ENCODE results near the gene PCK2.
"Not testable (repeated sequence)": the region's sequence is repeated elsewhere in the genome, so short reads cannot be mapped to it uniquely, and the experiment has no call there.

Gene PCK2

DNA sequence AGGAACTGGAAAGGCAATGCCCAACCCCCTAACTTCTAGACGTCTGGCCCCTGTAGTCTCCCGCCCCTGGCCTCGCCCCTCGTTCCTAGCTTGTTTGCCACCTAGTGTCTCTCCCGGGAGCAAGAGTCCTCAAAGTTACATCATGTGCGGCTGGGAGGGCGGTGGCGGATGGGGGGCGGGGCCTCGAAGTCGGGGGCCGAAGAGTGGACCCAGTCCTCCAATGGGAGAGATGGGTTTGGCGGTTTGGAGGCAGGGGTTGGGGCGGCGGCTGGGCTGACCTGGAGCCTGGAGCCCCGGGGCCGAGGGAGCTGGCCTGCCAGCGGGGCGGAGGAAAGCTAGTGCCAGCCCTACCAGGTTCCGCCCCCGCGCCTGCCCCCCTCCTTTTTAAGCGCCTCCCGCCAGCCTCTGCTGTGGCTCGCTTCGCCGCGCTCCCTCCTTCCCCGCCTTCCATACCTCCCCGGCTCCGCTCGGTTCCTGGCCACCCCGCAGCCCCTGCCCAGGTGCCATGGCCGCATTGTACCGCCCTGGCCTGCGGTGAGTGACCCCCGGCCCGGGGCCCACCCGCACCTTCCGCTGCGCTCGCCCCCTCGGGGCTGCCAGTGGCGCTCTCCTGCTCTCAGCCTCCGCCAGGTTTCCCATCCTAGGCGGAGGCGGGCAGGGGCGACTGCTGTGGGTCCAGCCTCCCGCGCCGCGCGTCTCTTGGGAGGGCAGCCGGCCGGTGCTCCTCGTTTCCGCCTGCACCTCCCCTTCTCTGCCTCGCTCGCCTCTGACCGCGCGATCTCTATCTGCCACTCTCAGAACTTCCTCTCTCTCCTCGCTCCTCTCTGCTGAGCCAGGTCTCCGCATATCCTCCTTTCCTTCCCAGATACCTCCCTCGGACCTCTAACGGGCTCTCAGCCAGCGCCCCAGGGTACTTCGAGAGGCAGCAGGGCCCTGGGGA is at the start of gene PCK2:
Gene PCK2, plus strand, starts transcription at position 411 of the 940 bp plus-strand sequence. Its CDS starts 95 bp downstream, at position 506.
- in situ Hi-C loops (cut with MboI; ENCODE audit: low sequenced_read_pairs), result no loop called here

DNA sequence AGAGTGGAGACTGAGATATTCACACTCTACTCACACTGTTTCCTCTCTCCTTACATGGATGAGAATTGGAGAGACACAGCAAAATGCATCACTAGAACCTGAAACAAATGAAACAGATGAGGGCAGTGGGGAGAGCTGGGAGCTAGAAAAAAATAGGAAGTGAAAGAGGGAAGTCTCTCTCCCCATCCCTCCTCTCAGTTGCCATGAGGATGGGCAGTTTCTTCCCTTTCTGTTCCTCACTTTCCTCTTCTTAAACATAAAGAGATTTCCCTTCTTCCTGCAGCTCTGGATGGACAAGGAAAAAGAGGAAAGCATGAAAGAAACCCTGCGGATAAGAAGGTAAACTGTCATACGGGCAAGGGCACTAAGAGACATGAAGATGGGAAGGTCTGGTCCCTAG is 45.1 kb upstream of the PCK2 start:
- in situ Hi-C loops (cut with MboI; ENCODE audit: low sequenced_read_pairs), result not testable (repeated sequence)

DNA sequence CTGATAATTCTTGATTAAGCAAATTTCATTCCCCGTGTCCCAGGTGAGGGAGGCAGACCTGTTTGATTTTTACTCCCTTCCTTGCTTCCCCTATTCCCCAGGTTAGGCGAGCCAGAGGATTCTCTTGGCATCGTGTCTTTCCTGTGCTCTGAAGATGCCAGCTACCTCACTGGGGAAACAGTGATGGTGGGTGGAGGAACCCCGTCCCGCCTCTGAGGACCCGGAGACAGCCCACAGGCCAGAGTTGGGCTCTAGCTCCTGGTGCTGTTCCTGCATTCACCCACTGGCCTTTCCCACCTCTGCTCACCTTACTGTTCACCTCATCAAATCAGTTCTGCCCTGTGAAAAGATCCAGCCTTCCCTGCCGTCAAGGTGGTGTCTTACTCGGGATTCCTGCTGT is 43.4 kb upstream of the PCK2 start:
- in situ Hi-C loops (cut with MboI; ENCODE audit: low sequenced_read_pairs), result not testable (repeated sequence)

DNA sequence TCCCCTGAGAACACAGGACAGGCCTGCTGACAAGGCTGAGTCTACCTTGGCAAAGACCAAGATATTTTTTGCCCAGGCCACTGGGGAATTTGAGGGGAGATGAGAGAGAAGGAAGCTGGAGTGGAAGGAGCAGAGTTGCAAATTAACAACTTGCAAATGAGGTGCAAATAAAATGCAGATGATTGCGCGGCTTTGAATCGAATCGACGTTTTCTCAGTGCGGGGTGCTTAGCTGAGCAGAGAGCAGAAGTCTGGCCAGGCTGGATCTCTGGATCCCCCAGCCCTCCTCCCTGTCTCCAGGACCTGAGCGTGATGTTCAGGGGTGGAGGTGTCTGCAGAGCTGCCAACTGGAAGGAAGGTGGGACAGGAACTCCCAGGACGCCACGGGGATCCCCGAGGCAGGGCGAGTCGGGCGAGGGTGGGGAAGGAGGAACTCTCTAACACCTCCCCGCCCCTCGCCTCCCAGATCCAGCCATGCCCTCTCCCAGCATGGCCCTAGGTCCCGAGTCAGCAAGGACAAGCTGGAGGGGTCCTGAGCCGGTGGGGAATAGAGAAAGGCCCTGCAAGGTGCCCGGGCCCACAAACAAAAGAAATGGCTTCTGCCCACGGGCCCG is 42.8 kb upstream of the PCK2 start:
- in situ Hi-C loops (cut with MboI; ENCODE audit: low sequenced_read_pairs), result no loop called here

DNA sequence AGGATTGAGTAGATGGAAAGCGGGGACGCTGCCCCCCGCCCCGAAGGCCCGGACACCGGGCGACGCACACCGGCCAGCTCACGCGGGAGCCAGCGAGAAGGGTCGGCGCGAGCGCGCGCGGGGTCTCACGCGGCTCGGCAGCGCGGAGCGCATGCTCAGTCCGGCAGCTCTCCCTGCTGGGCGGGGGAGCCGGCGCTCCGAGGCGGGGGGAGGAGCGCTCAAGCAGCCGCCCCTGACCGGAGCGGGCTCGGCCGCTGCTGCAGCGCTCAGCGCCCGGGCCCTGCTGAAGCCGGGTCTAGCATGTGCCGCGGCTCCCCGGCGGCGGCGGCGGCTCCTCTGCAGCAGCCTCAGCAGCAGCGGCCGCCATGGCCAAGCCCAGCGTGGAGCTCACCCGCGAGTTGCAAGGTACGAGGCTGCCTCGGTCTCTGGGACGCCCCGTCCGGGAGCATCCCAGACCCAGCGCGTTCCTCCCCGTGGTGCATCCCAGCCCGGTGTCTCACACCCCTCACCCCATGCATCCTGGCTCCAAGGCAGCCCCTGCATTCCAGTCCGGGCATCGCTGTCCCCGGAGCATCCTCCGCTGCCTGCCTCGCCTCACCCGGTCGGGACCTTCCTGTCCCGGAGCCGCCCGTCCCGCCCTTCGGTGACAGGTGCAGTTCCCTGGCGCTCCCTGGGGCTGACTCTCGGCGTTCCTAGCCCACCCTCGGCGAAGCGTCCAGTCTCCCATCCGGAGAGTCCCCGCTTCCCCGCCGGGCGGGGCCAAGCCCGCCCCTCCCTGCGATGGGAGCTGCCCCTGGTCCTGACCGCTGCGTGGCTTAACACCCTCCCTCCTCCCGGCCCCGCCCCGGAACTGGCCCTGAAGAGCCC is 42.1 kb upstream of the PCK2 start, which contains the start of gene CARMIL3:
Gene CARMIL3, plus strand, starts transcription at position 221 of the 867 bp plus-strand sequence. Its CDS starts 145 bp downstream, at position 366.
- in situ Hi-C loops (cut with MboI; ENCODE audit: low sequenced_read_pairs), result no loop called here

DNA sequence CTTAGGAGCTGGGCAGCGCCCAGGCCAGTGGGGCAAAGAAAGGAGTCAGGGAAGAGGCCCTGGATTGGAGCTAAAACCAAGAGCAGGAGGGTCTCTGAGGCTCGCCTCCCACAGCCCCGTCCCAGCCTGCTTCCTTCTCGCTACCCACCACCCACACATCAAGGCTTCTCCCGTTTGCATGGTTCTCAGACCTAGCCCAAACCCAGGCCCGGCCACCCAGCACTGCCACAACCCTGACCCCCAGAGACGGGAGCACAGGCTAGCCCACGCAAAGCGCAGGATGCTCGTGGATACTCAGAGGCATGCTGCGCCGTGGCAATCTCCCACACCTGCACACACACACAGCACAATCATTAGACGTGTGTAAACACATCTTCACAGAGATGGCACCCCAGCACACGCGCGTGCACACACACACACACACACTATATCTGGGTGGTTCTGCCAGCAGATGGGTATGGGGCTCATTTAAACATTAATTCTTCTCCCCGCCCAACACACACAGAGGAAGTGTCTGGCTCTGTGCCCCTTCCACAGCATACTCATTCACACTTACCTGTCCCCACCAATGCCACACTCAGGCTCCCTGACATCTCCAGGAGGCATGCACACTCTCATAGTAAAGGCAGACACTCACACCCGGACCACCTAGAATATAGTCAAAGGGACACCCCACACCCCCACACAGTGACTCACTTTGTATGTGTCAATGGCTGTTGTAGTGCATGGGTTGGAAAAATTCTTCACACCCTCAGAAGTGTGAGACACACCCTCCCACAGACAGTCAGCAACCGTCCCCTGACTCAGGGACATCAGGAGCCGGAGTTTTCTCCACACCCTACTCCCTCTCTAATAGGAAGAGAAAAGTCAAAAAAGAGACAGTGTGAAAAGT is 41.2 kb upstream of the PCK2 start:
- in situ Hi-C loops (cut with MboI; ENCODE audit: low sequenced_read_pairs), result no loop called here

DNA sequence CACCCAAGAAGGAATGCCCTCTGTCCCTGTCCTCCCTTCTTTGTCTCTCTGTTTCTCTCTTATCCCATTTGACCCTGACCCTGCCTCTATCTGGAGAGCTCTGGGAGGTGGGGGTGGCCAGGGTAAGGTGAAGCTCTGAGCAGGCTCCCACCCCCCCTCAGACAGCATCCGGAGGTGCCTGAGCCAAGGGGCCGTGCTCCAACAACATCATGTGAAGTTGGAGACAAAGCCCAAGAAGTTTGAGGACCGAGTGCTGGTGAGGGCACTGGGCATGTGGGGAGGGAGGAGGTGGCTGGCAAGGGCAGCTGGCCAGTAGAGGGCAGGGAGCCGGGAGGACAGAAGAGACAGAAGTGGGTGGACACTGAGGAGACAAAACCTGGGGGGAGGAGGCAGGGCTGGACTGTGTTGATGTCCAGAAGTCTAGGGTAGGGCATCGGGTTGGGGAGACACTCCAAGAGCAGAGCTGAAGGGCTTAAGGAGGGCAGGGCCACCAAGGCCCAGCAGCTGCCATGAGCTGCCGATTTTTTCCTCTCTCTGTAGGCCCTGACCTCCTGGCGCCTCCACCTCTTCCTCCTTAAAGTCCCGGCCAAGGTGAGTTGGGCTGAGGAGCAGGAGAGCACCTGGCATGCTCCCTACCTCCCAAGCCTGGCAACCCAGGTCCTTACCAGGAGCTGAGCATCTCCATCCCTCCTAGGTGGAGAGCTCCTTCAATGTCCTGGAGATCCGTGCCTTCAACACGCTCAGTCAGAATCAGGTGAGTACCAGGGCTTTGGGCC is 40.4 kb upstream of the PCK2 start:
- in situ Hi-C loops (cut with MboI; ENCODE audit: low sequenced_read_pairs), result no loop called here

DNA sequence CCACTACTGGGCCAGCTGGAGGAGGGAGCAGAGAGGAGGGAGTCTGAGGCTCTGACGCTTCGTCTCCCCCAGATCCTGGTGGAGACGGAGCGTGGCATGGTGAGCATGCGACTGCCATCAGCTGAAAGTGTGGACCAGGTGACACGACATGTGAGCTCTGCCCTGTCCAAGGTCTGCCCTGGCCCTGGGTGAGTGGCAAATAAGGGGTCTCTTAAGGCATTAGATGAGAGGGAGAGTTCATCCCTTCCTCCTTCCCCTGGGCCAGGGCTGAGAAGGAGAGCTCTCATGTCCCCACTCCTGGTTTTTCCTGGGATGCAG is 39.8 kb upstream of the PCK2 start:
- in situ Hi-C loops (cut with MboI; ENCODE audit: low sequenced_read_pairs), result no loop called here

DNA sequence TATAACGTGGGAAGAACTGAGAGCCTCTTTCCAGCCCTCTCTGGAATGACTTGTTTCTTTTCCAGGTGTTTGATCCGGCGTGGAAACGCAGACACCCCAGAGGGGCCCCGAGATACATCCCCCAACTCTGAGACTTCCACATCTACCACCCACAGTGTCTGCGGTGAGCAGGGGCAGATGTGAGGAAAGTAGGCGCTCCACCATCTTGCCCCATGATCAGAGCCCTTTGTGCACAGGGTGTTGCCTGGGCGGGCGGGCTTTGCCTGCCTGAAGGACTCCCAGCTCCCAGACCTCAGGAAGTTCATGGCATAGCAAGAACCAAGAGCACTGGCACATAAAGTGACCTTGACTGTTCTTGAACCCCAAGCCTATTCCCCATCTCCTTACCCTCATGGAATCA is 39.5 kb upstream of the PCK2 start:
- in situ Hi-C loops (cut with MboI; ENCODE audit: low sequenced_read_pairs), result no loop called here

DNA sequence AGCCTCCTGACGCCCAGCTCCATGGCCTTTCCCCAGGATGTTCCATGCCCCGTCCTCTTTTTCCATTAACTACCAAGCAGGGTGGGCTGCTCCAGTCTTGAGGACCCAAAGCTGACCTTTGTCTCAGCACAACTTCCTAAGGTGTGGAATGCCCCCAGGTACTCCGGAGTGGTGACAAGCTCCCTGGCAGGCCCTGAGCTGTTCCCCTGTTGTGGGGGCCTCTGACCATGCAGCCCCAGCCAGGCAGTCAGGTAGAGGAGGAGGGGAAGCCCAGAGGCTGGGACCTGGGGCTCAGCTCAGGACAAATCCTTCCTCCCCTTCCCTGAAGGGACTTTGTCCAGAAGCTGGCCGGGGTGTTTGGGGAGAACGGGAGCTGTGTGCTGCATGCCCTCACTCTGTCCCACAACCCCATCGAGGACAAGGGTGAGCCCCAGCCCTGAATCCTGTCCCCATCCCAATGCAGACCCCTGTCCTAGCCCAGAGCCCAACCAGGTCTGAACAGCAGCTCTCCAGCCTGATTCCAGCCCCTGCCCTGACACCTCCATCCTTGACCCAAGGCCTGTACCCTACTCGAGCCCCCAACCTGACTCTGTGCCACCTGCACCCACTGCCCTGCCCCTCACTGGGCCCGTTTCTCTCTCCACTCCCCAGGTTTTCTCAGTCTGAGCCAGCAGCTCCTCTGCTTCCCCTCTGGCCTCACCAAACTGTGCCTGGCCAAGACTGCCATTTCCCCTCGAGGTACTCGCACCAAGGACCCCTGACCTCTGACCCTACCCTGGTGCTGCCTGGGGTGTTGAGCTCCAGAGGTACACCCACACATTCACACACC is 37.9 kb upstream of the PCK2 start:
- in situ Hi-C loops (cut with MboI; ENCODE audit: low sequenced_read_pairs), result no loop called here

DNA sequence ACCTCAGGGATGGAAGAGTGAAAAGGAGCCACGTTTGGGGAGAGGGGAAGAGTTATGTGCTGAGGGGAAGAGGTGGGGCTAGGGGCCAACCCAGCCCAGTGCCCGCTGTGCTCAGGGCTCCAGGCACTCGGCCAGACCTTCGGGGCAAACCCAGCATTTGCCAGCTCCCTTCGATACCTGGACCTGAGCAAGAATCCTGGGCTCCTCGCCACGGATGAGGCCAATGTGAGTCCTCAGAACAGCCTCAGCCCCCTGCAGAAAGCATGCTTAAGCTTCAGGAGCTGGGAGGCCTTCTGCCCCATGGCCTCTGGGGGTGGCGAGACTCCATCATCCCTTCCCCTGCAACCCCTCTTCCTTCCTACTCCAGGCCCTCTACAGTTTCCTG is 37.3 kb upstream of the PCK2 start:
- in situ Hi-C loops (cut with MboI; ENCODE audit: low sequenced_read_pairs), result no loop called here

DNA sequence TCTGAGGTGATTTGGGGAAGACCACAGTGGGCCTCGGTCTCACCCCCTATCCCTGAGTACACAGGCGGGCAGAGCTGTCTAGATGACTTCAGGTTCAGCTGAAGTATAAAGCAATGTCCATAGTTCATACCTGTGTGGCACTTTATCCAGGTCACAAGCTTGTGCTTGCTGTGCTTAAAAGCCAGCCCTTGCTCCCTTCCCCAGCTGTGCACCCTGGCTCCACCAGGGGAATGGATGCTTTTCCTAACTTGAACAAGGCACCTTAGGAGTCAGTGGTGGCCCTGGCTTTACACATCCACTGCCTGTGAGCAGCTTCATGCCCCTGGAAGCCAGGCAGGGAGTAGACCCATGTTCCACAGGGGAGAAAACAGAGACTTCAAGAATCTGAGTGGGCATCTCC is 36.8 kb upstream of the PCK2 start:
- in situ Hi-C loops (cut with MboI; ENCODE audit: low sequenced_read_pairs), result no loop called here

DNA sequence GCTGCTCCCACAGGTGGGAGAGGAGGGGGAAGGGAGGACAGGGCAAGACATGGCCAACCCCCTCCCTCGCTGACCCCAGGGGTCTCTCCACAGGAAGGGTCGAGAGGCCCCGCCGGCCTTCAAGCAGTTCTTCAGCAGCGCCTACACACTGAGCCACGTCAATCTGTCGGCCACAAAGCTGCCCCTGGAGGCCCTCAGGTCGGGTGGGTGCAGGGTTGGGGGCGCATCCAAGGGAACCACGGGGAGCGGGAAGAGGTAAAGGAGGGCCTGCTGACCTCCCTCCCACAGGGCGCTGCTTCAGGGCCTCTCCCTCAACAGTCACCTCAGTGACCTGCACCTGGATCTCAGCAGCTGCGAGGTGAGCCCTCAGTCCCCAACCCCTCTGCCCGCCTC is 36.2 kb upstream of the PCK2 start:
- in situ Hi-C loops (cut with MboI; ENCODE audit: low sequenced_read_pairs), result no loop called here

DNA sequence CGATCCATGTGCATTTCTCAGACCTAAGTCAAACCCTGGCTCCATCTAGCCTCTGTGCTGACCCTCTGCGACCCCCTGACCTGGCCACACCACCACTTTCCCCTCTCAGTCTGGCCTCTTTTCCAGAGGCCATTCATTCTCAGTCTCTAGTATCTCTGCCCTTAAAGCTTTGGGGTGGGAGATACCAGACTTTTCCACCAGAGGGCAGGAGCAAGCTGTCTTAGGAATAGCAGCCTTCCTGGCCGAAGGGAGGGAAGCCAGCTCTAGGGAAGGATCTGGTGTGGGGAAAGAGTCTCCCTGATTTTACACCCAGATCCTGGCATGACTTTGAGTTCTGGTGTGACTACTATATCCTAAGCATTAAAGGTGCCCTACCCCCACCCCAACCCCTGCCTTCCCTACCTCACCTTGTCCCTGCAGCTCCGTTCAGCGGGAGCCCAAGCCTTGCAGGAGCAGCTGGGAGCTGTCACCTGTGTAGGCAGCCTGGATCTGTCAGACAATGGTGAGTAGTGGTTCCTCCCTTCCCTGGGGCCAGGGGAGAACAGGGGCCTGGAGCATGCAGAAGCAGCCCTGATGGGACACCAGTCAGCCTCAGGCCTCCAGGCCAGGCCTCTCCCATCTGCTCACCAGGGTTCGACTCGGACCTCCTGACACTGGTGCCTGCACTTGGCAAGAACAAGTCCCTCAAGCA is 35.7 kb upstream of the PCK2 start:
- in situ Hi-C loops (cut with MboI; ENCODE audit: low sequenced_read_pairs), result no loop called here

DNA sequence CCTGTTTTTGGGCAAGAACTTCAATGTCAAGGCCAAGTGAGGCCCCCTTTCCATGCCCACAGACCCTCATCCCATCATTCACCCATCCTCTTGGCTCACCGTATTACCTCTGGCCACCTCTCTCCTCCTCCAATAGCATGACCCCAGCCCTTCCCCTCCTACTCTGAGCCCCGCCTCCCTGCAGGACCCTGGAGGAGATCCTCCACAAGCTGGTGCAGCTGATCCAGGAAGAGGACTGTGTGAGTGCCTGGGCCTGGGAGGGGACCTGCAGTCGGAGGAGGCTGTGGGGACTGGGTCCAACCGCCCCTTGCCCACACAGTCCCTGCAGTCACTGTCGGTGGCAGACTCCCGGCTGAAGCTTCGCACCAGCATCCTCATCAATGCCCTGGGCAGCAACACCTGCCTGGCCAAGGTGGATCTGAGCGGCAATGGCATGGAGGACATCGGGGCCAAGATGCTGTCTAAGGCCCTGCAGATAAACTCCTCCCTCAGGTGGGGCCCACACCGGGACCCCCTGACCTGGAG is 35.1 kb upstream of the PCK2 start:
- in situ Hi-C loops (cut with MboI; ENCODE audit: low sequenced_read_pairs), result no loop called here

DNA sequence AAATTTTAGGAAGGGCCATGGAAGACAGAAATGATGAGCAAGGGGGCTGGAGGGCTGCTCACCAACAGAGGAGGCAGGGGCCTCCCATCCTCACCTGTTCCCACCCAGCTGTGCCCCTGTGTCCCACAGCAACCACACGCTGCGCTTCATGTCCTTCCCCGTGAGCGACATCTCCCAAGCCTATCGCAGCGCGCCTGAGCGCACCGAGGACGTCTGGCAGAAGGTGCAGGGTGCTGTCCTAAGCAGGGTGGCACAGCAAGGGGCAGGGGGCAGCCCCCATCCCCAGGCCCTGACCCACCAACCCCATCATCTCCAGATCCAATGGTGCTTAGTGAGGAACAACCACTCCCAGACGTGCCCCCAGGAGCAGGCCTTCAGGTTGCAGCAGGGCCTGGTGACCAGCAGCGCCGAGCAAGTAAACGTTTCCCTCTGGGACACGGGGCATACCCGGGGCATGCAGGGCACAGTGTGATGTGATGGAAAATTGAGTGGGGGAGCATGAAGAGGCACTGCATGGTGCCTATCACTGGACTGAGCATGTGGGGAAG is 34.2 kb upstream of the PCK2 start:
- in situ Hi-C loops (cut with MboI; ENCODE audit: low sequenced_read_pairs), result no loop called here

DNA sequence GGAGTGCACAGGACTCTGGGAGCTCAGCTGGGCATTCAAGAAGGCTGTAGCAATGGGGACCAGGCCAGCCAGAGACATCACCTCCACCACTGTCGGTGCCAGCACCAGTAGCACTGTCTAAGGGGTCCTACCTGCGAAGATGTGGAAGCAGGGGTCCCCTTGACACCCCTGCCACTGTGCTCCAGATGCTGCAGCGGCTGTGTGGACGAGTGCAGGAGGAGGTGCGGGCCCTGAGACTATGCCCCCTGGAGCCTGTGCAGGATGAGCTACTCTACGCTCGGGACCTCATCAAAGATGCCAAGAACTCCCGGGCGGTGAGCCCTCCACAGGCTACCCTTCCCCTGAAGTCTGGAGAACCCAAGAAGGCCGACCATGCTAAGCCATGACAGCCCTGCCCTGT is 33.7 kb upstream of the PCK2 start:
- in situ Hi-C loops (cut with MboI; ENCODE audit: low sequenced_read_pairs), result no loop called here
